Parathyroid adenoma (tissue), 2 donors: ENCODE measurements around the gene COQ4.

Experiments
- H2AFZ ChIP-seq: fragments of 300-600 bp; sonication (generic); one replicate; pipeline ENCODE4 v1.7.0; 2017; ENCODE audit warnings: antibody characterized with exemption, mild to moderate bottlenecking
- H3K27ac ChIP-seq: fragments of 300-600 bp; sonication (generic); one replicate; pipeline ENCODE4 v1.7.0; 2017
- H3K27me3 ChIP-seq: fragments of 300-600 bp; sonication (generic); one replicate; pipeline ENCODE4 v1.7.0; 2017; ENCODE audit warnings: low read length; ENCODE audit not compliant: control insufficient read depth, insufficient read depth
- H3K36me3 ChIP-seq: fragments of 300-600 bp; sonication (generic); one replicate; pipeline ENCODE4 v1.7.0; 2017; ENCODE audit warnings: low read length; ENCODE audit not compliant: control insufficient read depth, insufficient read depth
- H3K4me1 ChIP-seq: fragments of 300-600 bp; sonication (generic); one replicate; pipeline ENCODE4 v1.7.0; 2017; ENCODE audit warnings: control low read depth
- H3K4me2 ChIP-seq: fragments of 300-600 bp; sonication (generic); one replicate; pipeline ENCODE4 v1.7.0; 2017; ENCODE audit warnings: low read length
- H3K4me3 ChIP-seq: fragments of 300-600 bp; sonication (generic); one replicate; pipeline ENCODE4 v1.7.0; 2017; ENCODE audit warnings: low read depth, low read length
- H3K79me2 ChIP-seq: fragments of 300-600 bp; sonication (generic); one replicate; pipeline ENCODE4 v1.7.0; 2017; ENCODE audit warnings: control low read depth
- H3K9ac ChIP-seq: fragments of 300-600 bp; sonication (generic); one replicate; pipeline ENCODE4 v1.7.0; 2017; ENCODE audit warnings: mild to moderate bottlenecking
- H3K9me3 ChIP-seq: fragments of 300-600 bp; sonication (generic); one replicate; pipeline ENCODE4 v1.7.0; 2017; ENCODE audit warnings: low read length; ENCODE audit not compliant: control insufficient read depth
- TF ChIP-seq, protein P1 (sequence below): fragments of 300-600 bp; sonication (generic); IDR thresholded peaks from one replicate; pipeline ENCODE4 v1.7.0; 2017; ENCODE audit warnings: antibody characterized with exemption, mild to moderate bottlenecking
- donor health status: primary hyperparathyroidism.

COQ4 gene

DNA sequence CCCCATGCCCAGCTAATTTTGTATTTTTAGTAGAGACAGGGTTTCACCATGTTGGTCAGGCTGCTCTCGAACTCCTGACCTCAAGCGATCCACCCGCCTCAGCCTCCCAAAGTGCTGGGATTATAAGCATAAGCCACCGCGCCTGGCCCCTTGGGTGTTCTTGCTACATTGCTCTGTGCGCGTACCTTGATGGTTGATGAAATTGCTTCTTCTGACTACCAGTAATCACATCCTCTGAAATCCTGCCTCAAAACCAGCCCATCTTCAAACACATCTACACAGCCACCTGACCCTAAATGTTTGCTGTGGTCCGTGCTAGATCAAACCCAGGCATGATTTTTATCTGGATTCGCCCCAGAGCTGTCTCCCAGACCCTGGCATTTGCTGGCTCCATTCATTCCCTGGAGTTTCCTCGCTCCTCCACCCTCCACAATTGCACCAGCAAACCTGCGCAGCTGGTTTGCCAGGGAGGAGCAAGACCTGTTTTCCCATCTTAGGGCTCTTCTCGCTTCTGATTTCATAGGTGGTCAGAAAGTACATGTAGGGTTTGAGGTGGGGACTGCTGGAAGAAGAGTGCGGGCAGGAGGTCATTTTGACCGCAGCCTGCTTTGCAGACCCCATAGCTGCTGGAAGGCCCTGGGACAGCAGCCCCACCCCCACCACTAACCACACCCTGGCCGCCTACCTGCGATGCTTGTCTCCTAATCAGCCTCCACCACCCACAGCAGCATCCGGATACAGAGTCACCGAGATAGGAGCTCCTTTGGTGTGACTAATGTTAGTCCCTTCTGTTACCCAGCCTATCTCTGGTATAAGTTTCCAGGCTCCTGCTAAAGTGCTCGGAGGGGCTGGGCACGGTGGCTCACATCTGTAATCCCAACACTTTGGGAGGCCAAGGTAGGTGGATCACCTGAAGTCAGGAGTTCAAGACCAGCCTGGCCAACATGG lies 23.8 kb upstream of the COQ4 start:
- no peaks in the 10 kb centered on the region for H3K79me2 ChIP-seq
- no peak overlapping the region for H2AFZ ChIP-seq
- TF ChIP-seq, protein P1, sequence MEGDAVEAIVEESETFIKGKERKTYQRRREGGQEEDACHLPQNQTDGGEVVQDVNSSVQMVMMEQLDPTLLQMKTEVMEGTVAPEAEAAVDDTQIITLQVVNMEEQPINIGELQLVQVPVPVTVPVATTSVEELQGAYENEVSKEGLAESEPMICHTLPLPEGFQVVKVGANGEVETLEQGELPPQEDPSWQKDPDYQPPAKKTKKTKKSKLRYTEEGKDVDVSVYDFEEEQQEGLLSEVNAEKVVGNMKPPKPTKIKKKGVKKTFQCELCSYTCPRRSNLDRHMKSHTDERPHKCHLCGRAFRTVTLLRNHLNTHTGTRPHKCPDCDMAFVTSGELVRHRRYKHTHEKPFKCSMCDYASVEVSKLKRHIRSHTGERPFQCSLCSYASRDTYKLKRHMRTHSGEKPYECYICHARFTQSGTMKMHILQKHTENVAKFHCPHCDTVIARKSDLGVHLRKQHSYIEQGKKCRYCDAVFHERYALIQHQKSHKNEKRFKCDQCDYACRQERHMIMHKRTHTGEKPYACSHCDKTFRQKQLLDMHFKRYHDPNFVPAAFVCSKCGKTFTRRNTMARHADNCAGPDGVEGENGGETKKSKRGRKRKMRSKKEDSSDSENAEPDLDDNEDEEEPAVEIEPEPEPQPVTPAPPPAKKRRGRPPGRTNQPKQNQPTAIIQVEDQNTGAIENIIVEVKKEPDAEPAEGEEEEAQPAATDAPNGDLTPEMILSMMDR, result no peak
- H3K4me1 ChIP-seq, result no peaks in the 10 kb centered on the region
- H3K9ac ChIP-seq, result no peak overlapping the region
- no peak overlapping the region for H3K4me3 ChIP-seq
- H3K4me2 ChIP-seq, result no peak overlapping the region
- H3K36me3 ChIP-seq, result no peaks in the 10 kb centered on the region
- no peaks in the 10 kb centered on the region for H3K27me3 ChIP-seq
- H3K9me3 ChIP-seq, result no peaks in the 10 kb centered on the region
- no peak overlapping the region for H3K27ac ChIP-seq

DNA sequence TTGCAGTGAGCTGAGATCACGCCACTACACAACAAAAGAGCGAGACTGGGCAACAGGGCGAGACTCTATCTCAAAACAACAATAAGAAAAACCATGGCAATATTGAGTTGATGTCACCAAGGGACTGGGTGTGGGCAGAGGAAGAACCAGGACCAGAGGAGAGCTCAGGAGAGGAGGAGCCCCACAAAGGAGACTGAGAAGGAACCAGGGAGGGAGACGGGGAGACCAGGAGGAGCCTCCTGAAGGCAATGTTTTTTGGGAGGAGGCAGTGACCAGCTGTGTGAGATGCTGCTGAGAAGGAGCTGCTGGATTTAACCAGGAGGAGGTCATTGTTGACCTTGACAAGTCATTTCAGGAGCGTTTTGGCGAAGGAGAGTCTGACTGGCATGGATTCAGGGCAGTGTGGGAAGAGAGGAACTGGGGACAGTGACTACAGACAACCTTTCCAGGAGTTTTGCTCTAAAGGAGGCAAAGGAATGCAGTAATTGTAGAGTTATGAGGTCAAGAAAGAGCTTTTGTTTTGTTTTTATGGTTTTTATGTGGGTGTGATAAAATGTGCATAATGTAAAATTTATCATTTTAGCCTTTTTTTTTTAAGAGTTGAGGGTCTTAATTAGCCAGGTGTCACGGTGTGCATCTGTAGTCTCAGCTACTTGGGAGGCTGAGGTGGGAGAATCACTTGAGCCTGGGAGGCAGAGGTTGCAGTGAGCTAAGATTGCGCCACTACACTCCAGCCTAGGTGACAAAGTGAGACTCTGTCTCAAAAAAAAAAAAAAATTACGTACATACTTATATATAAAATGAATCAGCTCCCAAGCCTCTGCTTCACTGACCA lies 18.3 kb upstream of the COQ4 start:
- Histone ChIP-seq H3K27ac (no peak overlapping the region), H3K27me3 (no peaks in the 10 kb centered on the region)
- TF ChIP-seq, protein P1, result no peak

DNA sequence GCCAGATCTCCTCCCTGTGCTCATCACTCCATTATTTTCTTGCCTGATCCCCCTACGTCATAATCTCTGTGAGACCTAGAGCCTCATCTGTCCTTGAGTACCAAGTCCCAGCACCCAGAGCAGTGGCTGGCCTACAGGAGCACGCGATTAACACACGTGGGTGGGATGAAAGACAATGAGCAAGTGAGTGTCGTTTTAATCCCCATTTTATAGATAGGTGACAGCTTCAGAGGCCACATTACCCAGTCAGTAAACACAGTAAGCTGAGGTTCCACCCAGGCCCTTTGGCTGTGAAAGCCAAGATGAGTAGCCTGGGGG lies 17.7 kb upstream of the COQ4 start:
- Histone ChIP-seq H3K36me3 (no peaks in the 10 kb centered on the region), H3K9me3 (no peaks in the 10 kb centered on the region), H3K27ac (no peak overlapping the region), H3K79me2 (no peaks in the 10 kb centered on the region), H3K27me3 (no peaks in the 10 kb centered on the region), H2AFZ (no peak overlapping the region), H3K9ac (no peak overlapping the region), H3K4me3 (no peak overlapping the region), H3K4me1 (no peaks in the 10 kb centered on the region), H3K4me2 (no peak overlapping the region)
- TF ChIP-seq, protein P1, result no peak

More for the DNA sequence above, 18.3 kb upstream of the COQ4 start:
- no peak overlapping the region for H3K4me2 ChIP-seq
- H3K4me1 ChIP-seq, result no peaks in the 10 kb centered on the region
- no peaks in the 10 kb centered on the region for H3K79me2 ChIP-seq
- H3K9me3 ChIP-seq, result no peaks in the 10 kb centered on the region
- no peaks in the 10 kb centered on the region for H3K36me3 ChIP-seq
- no peak overlapping the region for H2AFZ ChIP-seq
- H3K9ac ChIP-seq, result no peak overlapping the region
- no peak overlapping the region for H3K4me3 ChIP-seq

DNA sequence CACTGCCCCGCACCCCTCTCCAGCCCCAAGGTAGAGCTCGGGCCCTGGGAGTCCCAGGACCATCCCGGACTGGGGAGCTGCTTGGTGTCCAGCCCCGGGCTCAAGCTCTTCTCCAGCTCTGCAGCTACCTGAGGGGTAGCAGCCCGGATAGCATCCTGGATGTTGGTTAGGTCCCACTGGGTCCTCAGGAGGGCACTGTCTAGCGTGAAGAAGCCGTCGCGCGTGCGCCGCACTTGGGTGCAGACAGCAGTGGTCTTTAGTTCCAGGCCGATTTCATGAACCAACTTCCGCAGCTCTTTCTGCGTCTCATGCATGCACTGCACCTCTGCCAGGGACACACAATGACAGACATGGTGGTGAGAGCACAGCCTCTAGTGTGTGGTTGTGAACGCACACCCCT lies 13.1 kb upstream of the COQ4 start:
- Histone ChIP-seq H3K36me3 (no peaks in the 10 kb centered on the region), H3K4me1 (no peaks in the 10 kb centered on the region), H3K79me2 (no peaks in the 10 kb centered on the region), H3K27me3 (no peaks in the 10 kb centered on the region), H3K9ac (no peak overlapping the region), H3K27ac (no peak overlapping the region), H3K4me3 (no peak overlapping the region), H3K4me2 (no peak overlapping the region), H2AFZ (no peak overlapping the region), H3K9me3 (no peaks in the 10 kb centered on the region)
- TF ChIP-seq, protein P1, result no peak
